GM23248 (cell line): ENCODE measurements around the gene PTAR1.

Experiments used
- EZH2 ChIP-seq: fragments of 200-600 bp; sonication (generic); IDR thresholded peaks from 2 replicates; pipeline ENCODE4 v1.6.1; 2018; ENCODE audit warnings: antibody characterized with exemption, mild to moderate bottlenecking; ENCODE audit not compliant: insufficient read depth, poor library complexity, severe bottlenecking
- EZH2phosphoT487 ChIP-seq: fragments of 200-600 bp; sonication (generic); IDR thresholded peaks from 2 replicates; pipeline ENCODE4 v1.6.1; 2018; ENCODE audit warnings: antibody characterized with exemption, moderate library complexity, mild to moderate bottlenecking, low read depth; ENCODE audit not compliant: insufficient read depth

GRCh38 chr9:69785757-69786156, 25.9 kb upstream of the PTAR1 start:
- TF ChIP-seq EZH2phosphoT487, result no peak
- no peak for TF ChIP-seq EZH2
